HG03045 (cell line): ENCODE data around the gene C1orf94.

Experiments
- ATAC-seq: cut with Tn5 transposase; IDR thresholded peaks from one replicate; pipeline ENCODE4 v1.9.1; 2021; ENCODE audit warnings: mild to moderate bottlenecking, moderate library complexity; ENCODE audit not compliant: unreplicated experiment

Gene C1orf94

GRCh38 chr1:34176830-34177603 lies at the start of gene C1orf94:
Gene C1orf94, plus strand, starts transcription at chr1:34176907. Its CDS starts 883 bp downstream, at chr1:34177790.
- no peak for ATAC-seq

DNA sequence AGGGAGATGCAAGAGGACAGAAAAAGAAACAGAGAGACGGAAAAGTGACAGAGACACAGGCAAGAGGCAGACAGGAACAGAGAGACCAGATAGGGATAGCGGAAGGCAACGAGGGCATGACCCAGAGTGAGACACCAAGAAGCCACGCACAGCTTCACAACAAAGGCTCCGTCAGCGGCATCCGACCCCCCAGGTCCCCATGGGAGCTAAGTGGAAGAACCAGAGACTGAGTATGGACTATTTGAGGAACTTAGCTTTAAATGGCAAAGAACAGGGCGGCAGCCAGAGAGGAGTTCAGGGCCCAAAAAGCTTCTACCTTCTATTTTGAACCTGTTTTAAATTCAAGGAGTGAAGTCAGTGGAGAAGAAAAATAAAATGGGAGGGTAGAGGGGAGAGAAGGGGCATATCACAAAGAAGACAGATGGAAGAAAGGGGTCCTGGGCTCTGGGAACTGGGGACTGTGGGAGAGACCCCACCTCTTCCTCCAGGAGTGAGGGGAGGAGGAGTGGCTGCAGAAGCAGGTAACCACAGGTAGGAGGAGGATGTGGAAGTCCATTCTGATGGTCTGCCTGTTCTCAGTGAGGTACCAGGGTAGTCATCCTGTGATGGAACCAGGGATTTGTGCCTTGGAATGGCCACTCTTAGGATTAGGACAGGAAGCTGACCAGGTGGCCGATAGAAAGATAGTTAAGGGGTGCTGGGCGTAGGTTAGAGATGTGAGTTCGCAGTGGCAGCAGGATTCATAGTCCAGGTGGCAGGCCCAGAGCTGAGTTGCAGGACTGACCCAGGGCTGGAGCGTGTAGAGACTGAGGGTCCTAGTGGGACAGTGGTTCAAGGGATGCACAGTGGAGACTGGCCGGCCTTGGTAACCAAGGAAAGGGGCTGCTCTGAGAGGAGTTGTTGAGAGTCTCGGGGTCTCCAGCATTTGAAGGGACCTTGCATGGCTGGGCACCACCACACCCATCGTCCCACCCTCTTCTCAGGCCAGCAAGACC lies 49.4 kb upstream of the C1orf94 start:
- no peak for ATAC-seq

DNA sequence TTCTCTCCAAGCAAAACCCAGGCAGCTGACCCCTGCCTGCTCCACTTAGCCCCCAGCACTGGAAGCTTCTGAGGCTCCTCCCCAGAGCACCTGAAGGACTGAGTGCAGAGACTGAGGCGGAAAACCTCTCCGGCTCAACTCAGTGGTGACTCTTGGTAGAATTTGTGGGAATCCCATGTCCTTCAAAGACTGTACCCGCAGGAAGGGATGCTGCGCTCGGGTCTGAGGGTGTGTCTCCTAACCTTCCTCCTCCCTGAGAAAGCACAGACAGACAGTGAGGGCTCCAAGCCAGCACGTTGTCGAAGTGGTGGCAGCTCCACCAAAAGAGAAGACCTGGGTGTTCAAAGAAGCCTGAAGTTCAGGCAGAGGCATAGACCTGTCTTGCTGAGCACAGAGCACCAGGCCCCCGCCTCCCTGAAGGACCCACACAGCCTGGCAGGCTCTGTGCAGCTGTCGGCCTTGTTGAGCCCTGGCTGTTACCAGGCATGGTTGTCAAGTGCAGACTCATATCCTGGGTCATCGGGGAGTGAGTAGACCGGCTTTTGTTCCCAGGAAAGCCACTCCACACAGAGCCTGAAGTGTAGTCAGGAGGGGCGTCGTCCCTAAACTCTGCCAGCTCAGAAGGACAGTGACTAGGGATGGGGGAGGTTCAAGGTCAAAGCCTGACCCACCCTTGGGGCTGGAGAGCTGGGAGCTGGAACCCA lies 48.4 kb upstream of the C1orf94 start:
- no peak for ATAC-seq

DNA sequence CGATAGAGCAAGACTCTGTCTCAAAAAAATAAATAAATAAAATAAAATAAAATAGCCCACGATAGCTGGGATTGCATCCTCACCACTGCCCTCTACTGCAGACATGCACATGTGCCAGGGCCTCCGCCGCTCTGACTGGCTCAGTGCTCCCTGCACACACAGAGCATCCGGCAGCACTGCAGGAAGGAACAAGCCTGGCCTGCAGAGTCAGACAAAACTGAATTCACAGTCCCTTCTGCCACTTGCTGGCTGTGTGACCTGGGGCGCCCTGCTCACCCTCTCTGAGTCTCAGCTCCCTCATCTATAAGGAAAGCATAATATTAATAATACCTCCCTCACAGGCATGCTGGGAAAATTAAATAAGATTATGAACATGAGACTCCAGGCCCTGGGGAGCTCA lies 47.1 kb upstream of the C1orf94 start:
- ATAC-seq: no peak

DNA sequence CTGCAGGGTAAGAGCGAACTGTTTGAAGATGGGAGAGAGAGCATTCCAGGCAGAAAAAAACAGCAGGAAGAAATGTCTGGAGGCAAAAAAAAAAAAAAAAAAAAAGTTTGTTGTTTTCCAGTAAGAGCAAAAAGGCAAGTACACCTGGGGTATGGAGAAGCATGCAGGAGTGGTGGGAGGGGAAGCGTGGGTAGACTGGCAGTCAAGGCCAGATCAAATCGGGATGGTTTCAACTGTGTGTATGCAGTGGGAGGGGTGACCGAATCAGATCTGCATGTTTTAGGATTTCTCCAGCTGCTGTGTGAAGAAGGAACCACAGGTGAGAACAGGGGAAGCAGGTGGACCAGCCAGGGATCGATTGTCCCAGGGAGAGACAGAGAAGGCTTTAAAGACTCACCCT lies 46.4 kb upstream of the C1orf94 start:
- ATAC-seq: no peak

GRCh38 chr1:34131396-34132160 lies 45.1 kb upstream of the C1orf94 start:
- ATAC-seq: no peak

DNA sequence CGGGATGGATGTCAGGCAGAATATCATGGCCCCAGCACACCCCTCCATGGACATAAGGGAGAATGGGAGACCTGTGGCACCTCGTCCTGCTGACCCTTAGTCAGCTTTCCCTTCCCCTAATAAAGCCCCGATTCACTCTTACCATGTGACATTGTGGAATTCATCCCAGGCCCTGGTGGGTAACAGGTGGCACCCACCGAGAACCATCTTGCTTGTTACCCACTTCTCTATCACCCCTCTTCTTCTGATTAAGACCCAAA lies 44.6 kb upstream of the C1orf94 start:
- no peak for ATAC-seq

GRCh38 chr1:34137411-34137810 lies 39.3 kb upstream of the C1orf94 start:
- ATAC-seq: no peak

- ATAC-seq: no peak
These were observed 36.6 kb upstream of the C1orf94 start for GRCh38 chr1:34140011-34140676.

- no peak for ATAC-seq
These were observed 32.7 kb upstream of the C1orf94 start for GRCh38 chr1:34143975-34144374.

DNA sequence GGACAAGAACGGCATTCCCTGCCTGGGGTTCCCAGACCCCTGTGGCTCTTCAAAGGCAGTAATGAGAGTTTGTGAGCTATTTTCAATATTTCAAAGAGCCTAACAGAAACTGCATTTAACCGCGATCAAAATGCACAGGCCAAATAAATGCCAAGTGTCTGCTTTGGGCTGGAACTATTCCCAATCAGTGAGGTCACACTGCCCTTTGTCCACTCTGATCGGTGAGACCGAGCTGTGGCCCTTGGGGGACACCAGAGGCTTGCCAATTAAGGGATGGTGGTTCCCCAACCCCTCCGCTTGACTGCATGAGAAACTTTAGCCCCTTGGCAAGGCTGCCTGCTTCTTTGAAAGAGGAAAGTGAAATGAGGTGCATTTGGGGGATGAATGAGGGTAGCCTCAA lies 31.9 kb upstream of the C1orf94 start:
- no peak for ATAC-seq

DNA sequence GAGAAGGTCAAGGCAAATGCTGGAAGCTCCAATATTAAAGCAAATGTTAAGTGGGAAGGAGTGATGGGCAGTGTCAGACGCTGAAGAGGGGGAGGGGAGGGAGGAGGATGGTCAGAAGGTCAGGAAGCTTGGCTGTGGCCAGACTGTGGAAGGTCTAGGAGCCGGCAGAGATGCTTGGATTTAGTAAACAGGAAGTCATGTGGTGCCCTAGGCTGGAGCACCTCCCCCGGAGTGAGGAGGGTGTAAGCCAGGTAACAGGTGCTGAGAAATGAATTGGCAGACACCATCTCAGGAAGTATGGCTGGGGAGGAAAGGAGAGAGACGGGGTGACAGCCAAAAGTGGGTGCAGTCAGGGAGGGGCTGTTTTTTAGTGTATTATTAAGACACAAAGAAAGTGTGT lies 29.4 kb upstream of the C1orf94 start:
- no peak for ATAC-seq

GRCh38 chr1:34149501-34149900 lies 27.2 kb upstream of the C1orf94 start:
- ATAC-seq: no peak

DNA sequence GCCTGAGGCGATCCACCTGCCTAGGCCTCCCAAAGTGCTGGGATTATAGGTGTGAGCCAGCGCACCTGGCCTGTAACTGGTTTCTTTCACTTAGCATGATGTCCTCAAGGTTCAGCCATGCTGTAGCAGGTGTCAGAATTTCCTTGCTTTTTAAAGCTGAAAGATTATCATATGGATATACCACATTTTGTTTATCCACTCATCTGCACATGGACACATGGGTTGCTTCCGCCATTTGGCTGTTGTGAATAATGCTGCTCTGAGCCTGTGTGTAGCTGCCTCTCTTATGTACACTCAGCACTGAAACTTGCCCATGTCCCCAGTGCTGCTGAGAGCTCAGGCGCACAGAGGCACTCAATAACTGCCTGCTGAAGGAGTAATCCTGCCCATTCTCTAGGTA lies 23.5 kb upstream of the C1orf94 start:
- ATAC-seq: no peak

DNA sequence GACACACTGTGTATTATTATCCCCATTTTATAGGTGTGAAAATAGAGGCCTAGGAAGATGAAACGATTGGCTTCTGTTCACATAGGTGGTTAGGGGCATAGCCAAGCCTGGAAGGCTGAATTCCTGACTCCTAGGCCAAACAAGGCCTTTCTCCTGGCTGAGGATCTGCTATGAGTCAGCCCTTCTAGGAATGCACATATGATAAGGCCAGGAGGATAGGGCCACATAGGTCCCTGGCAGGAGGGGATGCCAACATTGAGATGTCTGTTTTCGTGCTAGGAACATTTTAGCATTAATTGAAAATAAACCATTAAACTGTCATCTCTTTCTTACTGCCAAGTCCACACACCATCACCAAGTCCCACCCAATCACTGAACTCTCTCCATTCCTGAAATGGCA lies 20.8 kb upstream of the C1orf94 start:
- no peak for ATAC-seq

- ATAC-seq: no peak
These were observed 20.0 kb upstream of the C1orf94 start for GRCh38 chr1:34156739-34157138.

DNA sequence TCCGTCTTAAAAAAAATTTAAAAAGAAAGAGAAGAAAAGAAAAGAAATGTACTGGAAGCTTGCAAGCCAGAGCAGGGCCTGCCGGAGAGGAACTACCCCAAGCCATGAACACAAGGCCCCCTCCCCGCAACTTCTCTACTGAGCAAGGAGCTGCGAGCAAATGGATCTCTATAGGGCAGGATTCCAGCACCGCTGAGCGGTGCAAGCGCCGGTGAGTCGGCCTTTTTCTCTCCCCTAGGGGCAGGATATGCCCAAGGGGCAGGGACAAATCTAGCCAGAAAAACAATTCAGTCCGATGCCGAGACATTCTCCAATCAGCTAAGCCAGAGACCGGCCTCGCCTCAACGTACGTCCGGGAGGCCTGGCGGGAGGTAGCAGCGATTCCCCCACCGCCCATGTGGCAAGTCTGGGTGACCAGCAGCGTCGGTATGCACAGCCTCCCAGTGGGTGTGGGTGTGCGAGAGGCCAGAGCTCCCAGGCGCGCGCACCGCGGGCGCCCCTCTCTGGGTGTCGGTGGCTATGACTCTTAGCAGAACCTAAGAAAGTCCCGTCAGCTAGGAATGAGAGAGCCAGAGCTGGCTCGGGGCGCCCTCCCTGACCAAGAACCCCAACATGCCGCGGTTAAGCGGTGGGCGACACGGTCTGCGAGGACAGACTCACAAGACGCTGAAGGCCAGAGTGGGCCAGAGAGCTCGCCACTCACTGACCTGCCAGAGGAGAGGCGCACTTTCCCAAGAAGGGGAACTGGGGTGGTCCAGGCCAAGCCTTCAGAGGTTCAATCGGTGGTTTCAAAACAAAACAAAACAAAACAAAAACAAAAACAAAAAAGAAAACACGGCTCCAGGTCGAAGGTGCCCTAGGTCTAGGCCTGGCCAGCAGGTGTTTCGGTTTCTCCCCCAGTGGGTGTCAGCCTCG lies 13.6 kb upstream of the C1orf94 start:
- ATAC-seq: peak; percentile 83

DNA sequence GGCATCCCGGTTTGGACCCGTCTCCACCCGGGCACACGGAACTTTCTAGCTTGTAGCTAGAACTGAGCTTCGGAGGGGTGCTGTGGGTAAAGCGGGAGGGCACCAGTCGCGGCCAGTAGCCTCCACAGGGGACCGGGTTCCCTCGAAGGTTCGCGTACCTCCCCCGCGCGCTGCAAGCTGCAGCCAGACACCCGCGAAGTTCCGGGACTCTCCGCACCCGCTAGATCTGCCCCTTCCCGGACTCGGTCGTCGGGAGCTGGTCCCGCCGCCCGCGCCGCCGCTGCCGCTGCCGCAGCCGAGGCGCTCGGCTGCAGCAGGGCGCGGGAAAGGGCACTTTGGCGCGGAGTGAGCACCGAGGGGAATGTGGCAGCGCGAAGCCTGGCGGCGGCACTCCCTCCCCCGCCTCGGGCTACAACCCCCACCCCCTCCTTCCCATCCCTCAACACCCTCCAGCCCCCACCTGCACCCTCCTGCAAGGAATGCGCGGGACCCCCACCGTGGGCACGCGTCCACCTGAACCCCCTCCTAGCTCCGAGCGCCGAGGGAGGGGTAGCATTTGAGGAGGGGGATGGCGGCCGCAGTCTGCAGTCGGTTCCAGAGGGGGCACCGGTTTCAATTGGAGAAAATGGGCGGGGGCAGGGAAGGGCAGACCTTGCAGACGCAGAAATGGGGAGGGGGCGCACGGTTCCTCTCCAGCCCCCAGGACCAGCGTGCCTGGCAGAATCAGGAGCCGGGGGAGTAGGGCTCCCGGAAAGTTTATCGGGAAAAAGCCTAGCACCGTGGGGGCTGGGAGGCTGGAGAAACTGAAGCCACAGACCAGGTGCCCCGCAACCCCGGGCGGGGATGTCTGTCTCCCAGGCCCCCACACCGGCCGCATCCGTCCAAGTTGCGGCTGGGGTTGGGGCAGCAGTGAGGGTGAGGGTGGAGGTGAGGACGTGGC lies 12.6 kb upstream of the C1orf94 start:
- ATAC-seq: no peak
